Fibroblast of skin of left biceps (primary cell): ENCODE data around the gene CYP27C1.

ENCODE experiments used
- DNase-seq, 2 experiments: peaks; one replicate each; pipeline ENCODE4 v3.0.0-alpha.2; 2013; ENCODE audit warnings: low read depth in 2 of 2

The CYP27C1 gene

DNA sequence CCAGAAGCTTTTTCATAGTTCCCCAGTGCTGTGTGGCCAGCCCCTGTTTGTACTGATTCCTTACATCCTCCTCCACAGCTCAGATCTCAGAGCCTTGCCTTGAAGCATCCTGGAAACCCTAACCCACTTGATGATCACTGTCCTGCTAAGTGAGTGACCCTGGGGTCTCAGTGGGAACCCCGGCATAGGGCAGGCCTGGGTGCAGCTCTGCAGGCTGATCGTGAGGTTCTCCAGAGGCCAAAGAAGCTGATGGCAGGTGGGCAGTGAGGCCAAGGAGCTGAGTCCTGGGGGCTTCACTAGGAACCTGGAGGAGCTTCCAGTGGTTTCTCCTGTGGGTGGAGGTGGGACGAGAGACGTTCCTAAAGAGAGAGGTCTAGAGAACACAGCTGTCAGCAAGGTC is 65.7 kb downstream of the CYP27C1 start:
- DNase-seq = no peak

DNA sequence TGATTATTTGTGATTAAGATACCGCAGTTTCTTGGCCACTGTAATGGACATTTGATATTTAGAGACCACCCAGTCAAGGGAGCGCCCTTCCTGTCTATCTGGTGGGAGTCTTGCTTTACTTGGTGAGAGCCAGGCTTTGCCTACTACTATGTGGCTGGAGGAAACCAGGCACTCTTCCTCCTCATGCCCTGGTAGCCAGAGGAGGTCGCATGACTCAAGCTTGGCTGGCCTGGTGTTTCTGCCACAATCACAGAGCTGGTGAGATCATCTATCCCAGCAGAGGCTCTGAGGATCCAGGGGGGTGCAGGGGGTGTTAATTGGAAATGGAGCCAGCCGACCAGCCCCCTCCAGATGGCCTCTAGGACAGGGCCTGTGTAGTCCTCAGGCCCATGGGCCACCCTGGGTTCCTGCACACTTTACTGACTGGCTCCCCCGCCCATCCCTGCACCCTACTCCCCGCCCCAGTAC is 66.4 kb downstream of the CYP27C1 start:
- no peak for DNase-seq

DNA sequence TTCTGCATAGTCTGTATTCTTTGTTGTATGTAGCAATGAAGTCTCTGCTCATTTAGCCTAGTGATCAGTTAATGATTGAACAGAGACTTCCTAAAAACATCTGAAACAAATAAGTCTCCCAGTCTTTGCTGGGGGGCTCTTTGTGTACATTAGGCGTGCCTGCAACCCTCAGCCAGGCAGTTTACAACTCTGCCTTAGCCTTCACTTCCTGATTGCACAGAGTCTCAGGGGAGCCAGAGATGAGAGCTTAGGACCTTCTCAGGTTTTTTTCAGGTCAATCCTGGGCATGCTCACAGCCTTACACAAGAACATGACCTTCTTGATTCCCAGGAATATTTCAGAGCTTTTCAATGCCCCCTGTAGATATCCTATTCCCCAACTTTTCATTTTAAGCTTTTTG is 69.1 kb downstream of the CYP27C1 start:
- DNase-seq = no peak

DNA sequence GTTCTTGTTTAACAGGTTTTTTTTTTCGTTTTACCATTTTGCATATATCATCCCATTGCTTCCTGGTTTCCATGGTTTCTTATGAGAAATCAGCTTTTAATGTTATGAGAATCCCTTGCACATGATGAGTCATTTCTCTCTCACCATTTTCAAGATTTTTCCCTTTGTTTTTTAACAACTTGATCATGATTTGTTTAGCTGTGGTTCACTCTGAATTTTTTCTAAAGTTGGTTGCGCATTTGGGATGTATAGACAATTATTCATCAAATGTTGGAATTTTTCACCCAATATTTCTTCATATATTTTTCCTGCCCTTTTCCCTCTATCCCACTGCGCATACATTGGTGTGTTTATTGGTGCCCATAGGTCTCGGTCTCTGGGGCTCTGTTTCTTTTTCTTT is 70.7 kb downstream of the CYP27C1 start:
- DNase-seq = peak; percentile 95 to 96

DNA sequence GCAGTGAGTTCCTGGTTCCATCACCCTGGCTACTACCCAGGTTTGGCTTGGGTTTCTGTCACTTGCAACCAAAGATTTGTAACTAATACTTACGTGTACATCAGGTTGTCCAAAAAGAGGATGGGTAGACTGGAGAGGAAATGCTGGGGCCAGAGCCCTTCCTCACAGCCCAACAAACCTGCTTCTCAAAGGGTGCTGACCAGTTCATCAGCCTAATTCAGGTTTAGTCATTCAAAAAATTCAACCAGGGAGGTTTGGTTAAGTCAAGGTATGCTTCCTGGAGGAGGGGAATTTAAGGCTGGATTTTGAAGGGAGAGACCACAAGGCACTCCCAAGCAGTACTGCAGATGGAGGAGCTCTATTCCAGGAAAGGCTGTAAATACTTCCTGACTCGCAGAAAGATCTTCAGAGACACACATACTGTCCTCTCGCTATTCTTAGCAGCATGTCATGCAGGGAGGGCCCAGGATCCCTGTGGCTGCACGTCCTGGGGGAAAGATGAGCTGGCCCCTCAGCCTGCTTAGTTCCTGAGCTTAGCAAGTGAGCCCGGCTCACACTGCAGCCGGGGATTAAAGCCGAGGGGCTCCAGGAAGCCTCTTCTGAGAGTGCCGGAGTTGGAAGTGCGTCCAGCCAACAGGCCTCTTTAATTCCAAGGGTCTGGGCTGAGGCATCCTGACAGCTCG is 73.1 kb downstream of the CYP27C1 start:
- no peak for DNase-seq

DNA sequence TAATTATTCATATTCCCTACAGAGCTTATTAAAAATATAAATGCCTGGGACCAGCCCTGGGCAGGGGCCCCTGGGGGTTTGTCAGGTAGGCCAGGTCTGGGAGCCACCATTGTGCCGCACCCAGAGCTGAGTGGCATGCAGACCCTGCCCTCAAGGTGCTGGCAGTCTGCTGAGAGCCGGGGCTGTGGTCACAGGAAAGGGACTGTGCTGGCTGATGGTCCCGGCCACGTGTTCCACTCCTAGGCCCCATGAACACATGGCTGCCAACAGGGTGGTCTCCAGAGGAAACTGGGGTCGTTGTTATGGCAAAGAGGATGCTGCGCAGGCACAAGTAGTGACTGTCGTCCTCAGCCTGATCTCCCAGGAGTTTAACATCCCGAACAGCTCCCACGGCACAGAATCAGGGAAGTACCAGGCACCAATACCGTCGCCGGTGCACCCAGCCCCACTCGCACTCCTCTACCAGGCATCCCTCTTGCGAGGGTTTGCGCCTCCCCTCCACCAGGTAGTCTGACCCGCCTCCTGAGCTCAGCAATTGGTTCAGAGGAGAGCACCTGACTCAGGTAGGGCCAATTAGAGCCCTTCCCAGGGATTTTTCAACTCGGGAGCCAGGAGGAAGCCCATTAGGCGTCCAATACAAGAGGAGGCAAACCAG is 73.9 kb downstream of the CYP27C1 start:
- DNase-seq = no peak

DNA sequence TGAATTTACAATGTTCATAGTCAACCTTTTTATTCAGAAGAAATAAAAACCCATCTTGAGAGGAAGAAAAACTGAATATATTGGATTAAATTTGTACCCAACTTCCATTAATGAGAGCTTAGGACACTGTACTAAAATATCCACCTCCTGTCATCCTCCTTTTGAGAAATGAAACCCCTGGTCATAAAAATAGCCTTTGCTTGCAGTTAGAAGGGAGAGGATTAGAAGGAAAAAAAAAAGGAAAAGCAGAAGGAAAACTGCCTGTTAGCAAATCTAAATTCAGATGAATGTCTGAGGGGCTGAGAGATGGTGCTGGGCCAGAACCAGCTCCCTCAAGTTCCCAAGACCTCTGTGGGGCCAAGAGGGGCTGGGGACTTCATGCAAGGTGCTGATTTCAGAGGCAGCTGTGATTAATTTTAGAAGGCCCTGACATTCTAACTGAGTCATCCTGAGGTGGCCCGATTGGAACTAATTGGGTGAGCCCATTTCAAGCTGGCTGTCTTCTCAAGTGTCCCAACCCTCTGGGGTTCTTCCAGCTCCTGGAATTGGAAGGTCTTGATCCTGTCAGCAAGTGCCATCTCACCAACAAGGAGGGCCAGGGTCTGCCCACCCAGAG is 74.7 kb downstream of the CYP27C1 start:
- no peak for DNase-seq

DNA sequence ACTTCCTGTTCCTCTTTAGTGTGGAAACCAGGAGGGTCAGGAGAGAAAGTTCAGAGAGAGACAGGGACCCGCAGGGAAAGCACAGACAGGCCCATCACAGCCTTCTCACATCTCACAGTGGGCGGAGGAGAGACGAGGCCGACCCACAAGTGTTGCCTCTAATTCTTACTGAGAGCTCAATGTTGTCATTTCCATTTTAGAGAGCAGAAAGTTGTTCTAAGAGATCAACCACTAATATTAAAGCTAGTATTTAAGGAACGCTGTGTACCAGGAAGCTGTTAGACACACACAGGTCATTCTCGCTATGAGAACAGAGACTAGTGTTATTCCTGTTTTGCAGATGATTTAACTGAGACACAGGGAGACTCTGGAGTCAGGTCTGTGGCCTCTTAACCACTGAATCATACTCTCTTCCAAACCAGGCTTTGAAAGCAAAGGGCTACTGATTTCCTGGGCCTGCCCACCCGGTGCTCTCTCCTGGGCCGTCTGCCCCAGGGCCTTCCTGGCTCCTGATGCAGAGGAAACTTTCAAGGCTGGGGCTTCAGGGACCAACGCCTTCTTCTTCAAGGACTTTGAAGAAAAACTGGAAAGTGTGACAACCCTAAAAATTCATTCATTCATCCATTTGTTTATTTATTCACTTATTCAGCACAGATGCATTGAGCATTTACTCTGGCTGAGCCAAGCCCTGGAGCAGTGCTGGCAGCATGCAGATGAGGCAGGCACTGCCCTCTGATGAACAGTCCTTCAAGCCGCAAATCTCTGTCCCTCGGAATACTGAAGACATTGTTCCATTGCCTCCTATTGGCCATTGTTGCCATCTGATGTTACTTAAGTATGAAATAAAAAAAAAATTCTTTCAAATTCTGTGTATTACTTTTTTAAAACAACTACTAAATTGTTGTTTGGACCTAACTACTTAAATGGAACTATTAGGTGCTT is 76.0 kb downstream of the CYP27C1 start:
- no peak for DNase-seq

DNA sequence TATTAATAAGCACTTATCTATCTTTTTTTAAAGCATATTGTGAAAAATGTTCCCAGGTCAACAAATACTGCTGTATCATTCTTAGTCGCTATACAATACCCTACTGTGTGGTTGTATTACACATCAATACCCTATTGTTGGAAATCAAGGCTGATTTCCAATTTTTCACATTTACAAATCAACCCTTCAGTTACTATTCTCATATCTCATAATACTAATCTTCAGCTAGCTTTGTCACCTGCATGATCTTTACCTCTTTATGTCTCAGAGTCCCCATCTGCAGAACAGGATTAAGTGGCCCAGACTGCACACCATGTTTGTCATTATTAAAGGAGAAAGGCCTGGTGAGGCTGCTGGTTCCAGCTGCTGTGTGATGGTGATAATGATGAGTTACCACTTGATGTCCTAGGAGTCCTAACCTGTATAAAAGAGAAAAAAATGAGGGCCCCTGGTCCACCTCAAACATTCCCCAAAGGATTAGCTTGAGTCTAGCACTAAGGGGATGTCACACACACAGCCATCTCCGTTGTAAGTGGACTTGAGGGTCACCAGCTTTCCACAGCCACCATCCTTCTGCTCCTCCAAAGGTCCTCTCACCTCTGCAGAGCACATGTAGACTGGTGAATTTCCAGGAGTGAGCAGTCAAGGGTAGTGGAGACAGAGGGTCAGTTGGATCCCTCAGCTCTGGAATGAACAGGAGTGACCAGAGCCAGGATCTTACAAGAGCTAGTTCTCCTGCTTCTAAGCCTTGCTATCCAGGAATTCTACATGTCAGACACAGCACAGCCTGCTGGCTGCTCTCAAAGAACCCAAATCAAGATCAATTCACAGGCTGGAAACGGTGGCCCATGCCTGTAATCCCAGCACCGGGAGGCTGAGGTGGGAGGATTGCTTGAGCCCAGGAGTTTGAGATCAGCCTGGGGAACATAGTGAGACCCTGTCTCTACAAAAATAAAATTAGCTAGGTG is 77.2 kb downstream of the CYP27C1 start:
- no peak for DNase-seq

DNA sequence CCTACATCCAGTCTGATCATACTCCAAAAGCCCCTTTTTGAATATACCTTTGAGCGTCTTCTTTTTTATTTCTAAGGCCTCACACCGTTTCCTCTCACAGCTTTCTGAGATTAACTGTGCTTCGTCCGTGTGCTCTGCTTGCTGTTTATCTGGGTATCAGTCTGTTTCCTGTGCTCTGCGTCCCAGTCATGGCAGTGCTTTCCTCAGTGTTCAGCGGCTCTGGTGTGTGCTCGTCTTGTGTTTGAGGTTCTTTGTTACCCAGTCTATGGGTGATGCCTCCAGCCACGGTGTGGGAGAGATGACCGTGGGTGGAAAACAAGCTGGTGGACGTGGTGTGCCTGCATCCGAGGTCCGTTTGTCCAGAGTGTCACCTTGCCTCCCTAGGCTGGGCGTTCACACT is 79.6 kb downstream of the CYP27C1 start:
- no peak for DNase-seq

DNA sequence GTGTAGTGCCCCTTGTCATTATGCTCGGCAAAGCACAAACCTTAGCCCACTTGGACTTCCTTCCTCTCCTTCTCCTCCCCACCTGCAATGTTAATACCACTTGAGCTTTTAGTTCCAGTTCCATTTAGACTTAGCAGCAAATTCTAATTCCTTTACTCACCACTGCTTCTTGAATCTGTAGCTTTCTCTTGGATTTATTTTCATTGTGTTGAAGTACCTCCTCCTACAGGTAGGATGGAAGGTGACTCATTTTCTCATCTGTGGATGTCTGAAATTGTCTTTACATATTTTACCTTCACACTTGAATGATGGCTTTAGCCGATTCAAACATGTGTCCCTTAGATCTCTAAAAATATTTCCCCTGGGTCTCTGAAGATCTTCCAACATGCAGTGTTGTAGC is 80.3 kb downstream of the CYP27C1 start:
- DNase-seq = no peak

DNA sequence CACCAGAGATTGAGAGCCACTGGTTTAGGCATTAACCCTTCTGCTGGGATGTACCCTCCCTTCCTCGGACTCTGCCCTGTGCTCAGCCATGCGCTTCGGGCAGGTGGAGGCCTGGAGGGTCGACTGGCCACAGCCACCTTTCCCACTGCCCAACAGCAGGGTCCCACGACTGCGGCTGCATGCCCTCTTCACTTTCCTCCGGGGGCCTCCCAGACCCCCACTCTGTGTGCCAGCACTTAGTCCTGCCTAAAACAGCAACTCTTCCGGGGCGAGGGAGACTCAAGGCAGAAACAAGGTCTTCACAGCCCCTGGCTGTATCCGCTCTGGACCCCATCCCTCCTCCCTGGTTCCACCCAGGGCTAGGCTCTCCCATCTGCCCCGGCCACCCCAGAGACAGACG is 81.8 kb downstream of the CYP27C1 start:
- no peak for DNase-seq

DNA sequence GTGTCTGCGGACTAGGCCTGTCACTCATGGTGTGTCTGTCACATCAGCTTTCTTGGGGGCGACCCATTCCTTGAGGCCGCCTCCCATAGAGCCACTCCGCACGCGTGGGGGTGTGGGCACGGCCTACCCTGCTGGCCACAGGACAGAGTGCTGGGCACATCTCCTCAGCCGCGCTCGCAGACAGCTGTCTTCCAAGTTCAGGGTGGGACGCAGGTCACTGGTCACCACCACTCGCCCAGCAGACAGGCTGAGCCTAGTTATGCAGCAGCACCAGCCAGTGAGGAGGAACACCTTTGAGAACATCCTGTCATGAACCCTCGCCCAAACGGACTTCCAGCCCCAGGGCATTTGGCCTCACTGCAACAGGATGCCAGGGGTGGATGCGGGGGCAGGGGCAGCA is 82.4 kb downstream of the CYP27C1 start:
- no peak for DNase-seq

DNA sequence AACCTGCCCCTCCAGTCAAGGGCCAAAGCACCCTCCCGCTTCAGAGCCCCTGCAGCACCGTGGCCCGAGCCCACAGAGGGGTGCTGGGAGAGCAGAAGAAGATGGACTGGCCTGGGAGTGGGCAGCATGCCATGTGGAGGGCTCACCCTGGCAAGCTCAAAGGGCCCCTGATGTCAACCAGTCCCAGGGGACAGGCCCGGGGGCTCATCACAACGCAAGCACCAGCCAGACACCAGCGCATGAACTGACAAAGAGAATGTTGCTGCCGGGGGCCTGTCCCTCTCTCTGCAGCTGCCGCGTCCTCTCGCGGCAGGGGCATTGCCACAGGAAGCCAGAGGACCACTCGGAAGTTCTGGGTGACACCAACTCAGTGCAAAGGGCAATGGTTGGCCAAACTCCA is 82.9 kb downstream of the CYP27C1 start:
- no peak for DNase-seq

DNA sequence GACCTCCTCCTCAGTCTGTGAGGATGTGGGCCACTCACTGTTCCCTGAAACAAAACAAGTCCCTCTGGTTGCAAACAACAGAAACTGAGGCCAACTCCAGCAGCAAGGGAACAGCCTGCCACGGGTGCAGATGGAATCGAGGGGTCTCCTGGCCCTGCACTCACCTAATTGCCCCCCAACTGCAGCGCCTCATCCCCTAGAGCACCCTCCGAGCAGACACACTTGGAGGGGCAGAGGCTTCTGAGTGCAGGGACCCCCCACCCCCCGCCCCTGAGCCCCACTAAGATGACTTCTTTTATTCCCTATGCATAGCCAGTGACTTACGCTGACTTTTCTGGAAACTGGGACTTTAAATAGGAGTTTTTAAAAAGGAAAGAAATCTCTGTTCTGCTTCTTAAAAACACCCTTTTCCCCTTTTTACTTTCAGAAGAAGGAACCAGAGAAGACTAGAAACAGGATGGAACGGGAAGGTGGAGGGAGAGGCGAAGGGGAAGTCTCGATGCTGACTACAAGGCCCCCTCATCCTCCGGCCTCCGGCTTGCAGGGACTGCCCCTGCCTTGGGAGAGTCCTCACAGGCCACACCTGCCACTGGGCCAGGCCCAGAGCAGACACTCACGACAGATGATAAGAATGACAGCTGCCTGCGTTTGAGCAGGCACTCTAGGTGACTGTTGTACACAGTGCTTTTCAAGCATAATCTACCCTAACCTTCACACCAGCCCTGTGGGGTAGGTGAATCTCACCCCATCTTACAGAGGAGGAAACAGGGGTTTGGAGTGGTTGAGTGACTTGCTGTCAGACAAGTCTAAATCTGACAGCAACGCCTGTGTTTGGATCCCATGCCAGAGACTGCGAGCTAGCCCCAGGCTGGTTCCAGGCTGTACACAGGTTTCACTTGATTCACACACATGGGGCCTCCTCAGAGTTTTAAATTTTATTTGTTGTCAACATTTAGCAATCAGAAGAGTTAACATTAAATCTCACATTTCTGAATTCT is 85.0 kb downstream of the CYP27C1 start:
- DNase-seq = no peak

DNA sequence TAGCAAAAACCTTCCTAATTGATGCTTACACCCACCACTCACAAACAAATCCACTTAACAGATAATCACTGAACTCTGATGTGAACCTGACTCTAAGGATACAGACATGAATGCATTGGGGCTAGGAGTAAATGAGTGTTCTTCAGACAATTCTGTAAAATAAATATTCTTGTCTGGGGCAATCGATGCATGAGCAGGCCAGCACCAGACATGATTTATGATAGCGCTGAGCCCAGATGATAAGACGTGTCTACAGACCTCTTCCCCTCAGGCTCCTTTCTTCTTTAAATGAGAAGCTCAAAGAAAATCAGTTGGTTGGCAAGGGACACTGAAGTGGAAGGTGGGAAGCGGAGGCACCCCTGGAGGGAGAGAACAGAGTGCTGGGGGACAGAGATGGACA is 85.9 kb downstream of the CYP27C1 start:
- no peak for DNase-seq
